Fibroblast of lung (primary cell): Measurements from ENCODE around the gene LILRA6.

ENCODE experiments used
- EZH2 ChIP-seq: IDR thresholded peaks from 2 replicates; pipeline ENCODE4 v1.5.1; 2012; ENCODE audit warnings: low read length, control low read depth, mild to moderate bottlenecking; ENCODE audit errors: missing control alignments
- TF ChIP-seq, protein P1 (sequence below), 2 donors: IDR thresholded peaks in 1 of 2; conservative IDR thresholded peaks in 1 of 2; 1 replicate in 1 of 2; 2 replicates in 1 of 2; pipeline ENCODE4 v1.5.1; 2011 to 2012; ENCODE audit warnings: low read length in 2 of 2, control low read depth in 1 of 2, inconsistent platforms in 1 of 2, low read depth in 1 of 2, mild to moderate bottlenecking in 1 of 2

DNA sequence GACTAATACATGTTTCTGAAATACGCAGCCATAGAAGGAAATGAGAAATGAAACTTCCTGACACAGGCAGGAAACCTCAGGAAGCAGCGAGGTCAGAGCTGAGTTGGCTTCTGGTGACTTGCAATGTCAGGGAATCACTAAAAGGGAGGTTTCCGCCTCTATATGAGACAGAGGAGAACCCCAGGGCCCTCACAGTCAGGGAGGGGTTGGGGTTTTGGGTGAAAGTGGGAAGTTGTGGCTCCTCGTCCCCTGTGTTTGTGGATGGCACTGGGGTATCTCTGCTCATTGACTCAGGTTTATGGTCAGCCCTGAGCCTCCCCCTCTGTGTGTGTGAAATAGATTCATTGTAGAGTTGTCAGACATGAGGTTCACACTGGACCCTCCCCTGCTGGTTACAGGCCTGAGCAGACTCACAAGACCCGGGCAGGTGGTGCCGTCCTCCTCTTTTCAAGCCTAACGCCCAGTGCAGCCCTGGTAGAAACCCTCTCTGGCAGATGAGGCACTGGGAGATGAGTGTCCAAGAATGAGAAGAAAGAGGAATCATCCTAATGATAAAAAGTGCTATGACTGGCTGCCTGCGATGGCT lies 5.5 kb upstream of the LILRA6 start:
- TF ChIP-seq, protein P1, sequence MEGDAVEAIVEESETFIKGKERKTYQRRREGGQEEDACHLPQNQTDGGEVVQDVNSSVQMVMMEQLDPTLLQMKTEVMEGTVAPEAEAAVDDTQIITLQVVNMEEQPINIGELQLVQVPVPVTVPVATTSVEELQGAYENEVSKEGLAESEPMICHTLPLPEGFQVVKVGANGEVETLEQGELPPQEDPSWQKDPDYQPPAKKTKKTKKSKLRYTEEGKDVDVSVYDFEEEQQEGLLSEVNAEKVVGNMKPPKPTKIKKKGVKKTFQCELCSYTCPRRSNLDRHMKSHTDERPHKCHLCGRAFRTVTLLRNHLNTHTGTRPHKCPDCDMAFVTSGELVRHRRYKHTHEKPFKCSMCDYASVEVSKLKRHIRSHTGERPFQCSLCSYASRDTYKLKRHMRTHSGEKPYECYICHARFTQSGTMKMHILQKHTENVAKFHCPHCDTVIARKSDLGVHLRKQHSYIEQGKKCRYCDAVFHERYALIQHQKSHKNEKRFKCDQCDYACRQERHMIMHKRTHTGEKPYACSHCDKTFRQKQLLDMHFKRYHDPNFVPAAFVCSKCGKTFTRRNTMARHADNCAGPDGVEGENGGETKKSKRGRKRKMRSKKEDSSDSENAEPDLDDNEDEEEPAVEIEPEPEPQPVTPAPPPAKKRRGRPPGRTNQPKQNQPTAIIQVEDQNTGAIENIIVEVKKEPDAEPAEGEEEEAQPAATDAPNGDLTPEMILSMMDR (conservative IDR thresholded peaks at IDR 0.05 in 1 of 2, IDR thresholded peaks at IDR 0.05 in 1 of 2; ENCODE audit: low read depth in 1 of 2, low read length in 2 of 2) = no peak
- TF ChIP-seq EZH2 = no peak
